Endodermal cell (in vitro differentiated cells): ENCODE results near the gene ZDHHC4. TPM values are rescaled to one million over a fixed set of nuclear protein-coding genes. Genes with fewer than 3 reads are reported as not detected.

Source experiments
- DNase-seq: peaks from one replicate; pipeline ENCODE4 v3.0.0-alpha.2; 2017
- H3K27ac ChIP-seq: 2 replicates; pipeline ENCODE4 v1.5.1; 2013; ENCODE audit warnings: mild to moderate bottlenecking, low read depth, low read length, moderate library complexity
- H3K27me3 ChIP-seq: 2 replicates; pipeline ENCODE4 v1.6.1; 2013; ENCODE audit warnings: mild to moderate bottlenecking, low read length, moderate library complexity; ENCODE audit not compliant: insufficient read depth, control insufficient read depth, poor library complexity, severe bottlenecking
- H3K36me3 ChIP-seq: 2 replicates; pipeline ENCODE4 v1.7.0; 2013; ENCODE audit warnings: mild to moderate bottlenecking, low read length, moderate library complexity; ENCODE audit not compliant: control insufficient read depth, insufficient read depth
- H3K4me1 ChIP-seq: one replicate; pipeline ENCODE4 v1.7.0; 2013; ENCODE audit warnings: low read length; ENCODE audit not compliant: control insufficient read depth, insufficient read depth
- H3K4me3 ChIP-seq: 2 replicates; pipeline ENCODE4 v1.5.1; 2013; ENCODE audit warnings: mild to moderate bottlenecking, low read length, moderate library complexity
- H3K9ac ChIP-seq: 2 replicates; pipeline ENCODE4 v1.6.1; 2013; ENCODE audit warnings: mild to moderate bottlenecking, low read length, moderate library complexity; ENCODE audit not compliant: poor library complexity, severe bottlenecking; ENCODE audit errors: extremely low read depth
- H3K9me3 ChIP-seq: 2 replicates; pipeline ENCODE4 v1.6.1; 2013; ENCODE audit warnings: mild to moderate bottlenecking, low read length, moderate library complexity; ENCODE audit not compliant: control insufficient read depth
- H3K27ac Mint-ChIP-seq: 2 replicates; pipeline ENCODE4 v1.8.0; 2020; ENCODE audit warnings: mixed read lengths
- H3K27me3 Mint-ChIP-seq: 2 replicates; pipeline ENCODE4 v1.8.0; 2021; ENCODE audit warnings: mild to moderate bottlenecking, mixed read lengths; ENCODE audit not compliant: insufficient read depth
- H3K36me3 Mint-ChIP-seq: 2 replicates; pipeline ENCODE4 v1.8.0; 2020; ENCODE audit warnings: low read depth, mixed read lengths
- H3K4me1 Mint-ChIP-seq: 2 replicates; pipeline ENCODE4 v1.8.0; 2020; ENCODE audit warnings: mixed read lengths
- H3K4me3 Mint-ChIP-seq: 2 replicates; pipeline ENCODE4 v1.8.0; 2020; ENCODE audit warnings: mild to moderate bottlenecking, moderate library complexity, mixed read lengths
- H3K9me3 Mint-ChIP-seq: 2 replicates; pipeline ENCODE4 v1.8.0; 2020; ENCODE audit warnings: mild to moderate bottlenecking, mixed read lengths
- WGBS, 2 experiments: methylation state at CpG; one replicate each; pipeline versions ENCODE4 v1.1.5 to v1.1.7; 2013; ENCODE audit warnings: missing lambda C conversion rate in 2 of 2, mixed read lengths in 1 of 2; ENCODE audit not compliant: insufficient coverage in 1 of 2, insufficient read length in 1 of 2; 5-methylcytosine and 5-hydroxymethylcytosine counted together
- total RNA-seq, 2 donors: library from RNA; stranded (reverse); fragmentation: NEBNext Ultra II Directional in 1 of 2; extraction: Animal tissue kit (Norgen Biotek cat#: 25700) in 1 of 2; gene quantifications; 2 replicates in 1 of 2; 3 replicates in 1 of 2; pipeline ENCODE4 v1.2.1, GENCODE V29; 2021
- TF ChIP-seq, protein P1 (sequence below): fragments of 200-600 bp; sonication (generic); conservative IDR thresholded peaks from 2 replicates; pipeline ENCODE4 v1.5.0; 2021; ENCODE audit warnings: antibody characterized with exemption, mild to moderate bottlenecking

The ZDHHC4 gene
- total RNA-seq, 2 donors from 2014 or later, result 79.1 to 85.6 TPM

DNA sequence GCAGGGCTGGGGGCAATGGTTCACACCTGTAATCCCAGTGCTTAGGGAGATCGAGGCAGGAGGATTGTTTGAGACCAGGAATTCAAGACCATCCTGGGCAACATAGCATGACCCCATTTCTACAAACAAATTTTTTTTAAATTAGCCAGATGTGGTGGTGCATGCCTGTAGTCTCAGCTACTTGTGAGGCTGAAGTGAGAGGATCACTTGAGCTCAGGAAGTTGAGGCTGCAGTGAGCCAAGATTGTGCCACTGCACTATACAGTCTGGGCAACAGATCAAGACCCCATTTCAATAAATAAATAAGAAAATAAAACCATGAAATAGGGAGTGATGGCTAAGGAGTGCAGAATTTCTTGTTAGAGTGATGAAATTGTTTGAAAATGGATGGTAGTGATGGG lies 34.9 kb upstream of the ZDHHC4 start:
- DNase-seq, result no peak
- Histone ChIP-seq H3K27ac (no peak overlapping the region), H3K36me3 (no peaks in the 10 kb centered on the region), H3K27me3 (peaks cover 3% of the 10 kb centered on the region), H3K9ac (no peak overlapping the region), H3K4me1 (no peaks in the 10 kb centered on the region), H3K4me3 (no peak overlapping the region), H3K9me3 (no peaks in the 10 kb centered on the region)
- Mint-ChIP-seq H3K36me3 (no peaks in the 10 kb centered on the region), H3K4me1 (no peaks in the 10 kb centered on the region), H3K27me3 (peaks cover 13% of the 10 kb centered on the region), H3K9me3 (no peaks in the 10 kb centered on the region), H3K27ac (no peak overlapping the region), H3K4me3 (no peak overlapping the region)
- TF ChIP-seq, protein P1, sequence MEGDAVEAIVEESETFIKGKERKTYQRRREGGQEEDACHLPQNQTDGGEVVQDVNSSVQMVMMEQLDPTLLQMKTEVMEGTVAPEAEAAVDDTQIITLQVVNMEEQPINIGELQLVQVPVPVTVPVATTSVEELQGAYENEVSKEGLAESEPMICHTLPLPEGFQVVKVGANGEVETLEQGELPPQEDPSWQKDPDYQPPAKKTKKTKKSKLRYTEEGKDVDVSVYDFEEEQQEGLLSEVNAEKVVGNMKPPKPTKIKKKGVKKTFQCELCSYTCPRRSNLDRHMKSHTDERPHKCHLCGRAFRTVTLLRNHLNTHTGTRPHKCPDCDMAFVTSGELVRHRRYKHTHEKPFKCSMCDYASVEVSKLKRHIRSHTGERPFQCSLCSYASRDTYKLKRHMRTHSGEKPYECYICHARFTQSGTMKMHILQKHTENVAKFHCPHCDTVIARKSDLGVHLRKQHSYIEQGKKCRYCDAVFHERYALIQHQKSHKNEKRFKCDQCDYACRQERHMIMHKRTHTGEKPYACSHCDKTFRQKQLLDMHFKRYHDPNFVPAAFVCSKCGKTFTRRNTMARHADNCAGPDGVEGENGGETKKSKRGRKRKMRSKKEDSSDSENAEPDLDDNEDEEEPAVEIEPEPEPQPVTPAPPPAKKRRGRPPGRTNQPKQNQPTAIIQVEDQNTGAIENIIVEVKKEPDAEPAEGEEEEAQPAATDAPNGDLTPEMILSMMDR, result no peak
- 86 to 100% methylated on average over 1 of the region's 1 CpG for WGBS, 2 experiments

- peaks cover 3% of the 10 kb centered on the region for H3K27me3 ChIP-seq
- Mint-ChIP-seq H3K36me3 (no peaks in the 10 kb centered on the region), H3K27me3 (peaks cover 2% of the 10 kb centered on the region), H3K4me3 (no peak overlapping the region), H3K9me3 (no peaks in the 10 kb centered on the region), H3K27ac (no peak overlapping the region), H3K4me1 (no peaks in the 10 kb centered on the region)
- H3K4me1 ChIP-seq, result no peaks in the 10 kb centered on the region
- TF ChIP-seq, protein P1, result no peak
- no peak for DNase-seq
- whole genome bisulfite sequencing, 2 experiments, result 94 to 95% methylated on average over 12 to 22 of the region's 22 CpGs
- H3K4me3 ChIP-seq, result no peak overlapping the region
- H3K27ac ChIP-seq, result no peak overlapping the region
- no peaks in the 10 kb centered on the region for H3K9me3 ChIP-seq
- no peak overlapping the region for H3K9ac ChIP-seq
- H3K36me3 ChIP-seq, result no peaks in the 10 kb centered on the region
These were observed 31.7 kb upstream of the ZDHHC4 start for GRCh38 chr7:6545398-6546126.

DNA sequence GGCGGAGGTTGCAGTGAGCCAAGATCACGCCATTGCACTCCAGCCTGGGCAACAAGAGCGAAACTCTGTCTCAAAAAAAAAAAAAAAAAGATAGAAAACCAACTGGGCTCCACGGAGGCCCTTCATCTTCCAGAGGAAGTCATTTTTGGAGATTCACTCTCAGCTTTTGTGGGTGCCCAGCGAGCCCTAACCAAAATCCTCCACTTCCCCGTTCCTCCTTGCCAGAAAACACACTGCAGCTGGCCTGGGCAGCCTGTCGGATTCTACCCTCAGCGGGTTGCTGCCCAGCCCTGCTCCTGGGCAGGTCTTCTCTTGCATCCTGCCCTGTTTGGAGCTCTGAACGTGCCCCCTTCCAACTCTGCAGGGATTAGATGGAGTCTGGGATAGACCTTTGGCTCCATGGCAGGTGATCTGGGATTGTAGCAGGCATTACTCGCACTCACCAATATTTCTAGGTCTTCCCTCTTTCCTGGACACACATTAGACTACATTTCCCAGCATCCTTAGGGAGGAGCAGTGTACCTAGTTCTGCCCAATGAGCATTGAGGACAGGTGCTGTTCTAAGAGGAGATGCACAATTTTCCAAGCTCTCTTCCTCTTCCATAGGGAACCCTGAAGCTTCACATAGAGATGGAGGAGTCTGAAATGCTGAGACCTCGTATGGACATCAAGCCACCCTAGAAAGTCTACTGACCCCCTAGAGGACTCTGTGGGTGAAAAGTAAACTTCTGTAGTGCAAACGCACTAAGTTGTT lies 30.6 kb upstream of the ZDHHC4 start:
- no peaks in the 10 kb centered on the region for H3K36me3 ChIP-seq
- H3K27me3 ChIP-seq, result no peaks in the 10 kb centered on the region
- H3K4me3 ChIP-seq, result no peak overlapping the region
- Mint-ChIP-seq H3K9me3 (no peaks in the 10 kb centered on the region), H3K27me3 (no peaks in the 10 kb centered on the region), H3K27ac (no peak overlapping the region), H3K36me3 (no peaks in the 10 kb centered on the region), H3K4me3 (no peak overlapping the region), H3K4me1 (no peaks in the 10 kb centered on the region)
- no peak for DNase-seq
- H3K27ac ChIP-seq, result no peak overlapping the region
- 81 to 90% methylated on average over 4 to 10 of the region's 12 CpGs for WGBS, 2 experiments
- TF ChIP-seq, protein P1, result no peak
- H3K9me3 ChIP-seq, result no peaks in the 10 kb centered on the region
- no peaks in the 10 kb centered on the region for H3K4me1 ChIP-seq
- no peak overlapping the region for H3K9ac ChIP-seq
